Osteoblast (primary cell): ENCODE measurements around the gene LIPK. TPM values are rescaled to one million over a fixed set of nuclear protein-coding genes. Genes with fewer than 3 reads are reported as not detected.

ENCODE experiments used
- DNase-seq: peaks from one replicate; pipeline ENCODE4 v3.0.0; 2011; ENCODE audit warnings: low spot score, mixed read lengths; ENCODE audit not compliant: insufficient read length; ENCODE audit errors: missing footprints
- H2AFZ ChIP-seq: 2 replicates; pipeline ENCODE4 v1.6.0; 2011; ENCODE audit warnings: mild to moderate bottlenecking, low read length
- H3K27ac ChIP-seq: 2 replicates; pipeline ENCODE4 v1.5.1; 2011; ENCODE audit warnings: mild to moderate bottlenecking, low read depth, low read length, moderate library complexity
- H3K27me3 ChIP-seq: 2 replicates; pipeline ENCODE4 v1.6.0; 2012; ENCODE audit warnings: mild to moderate bottlenecking, control low read depth, inconsistent platforms, low read length, moderate library complexity; ENCODE audit not compliant: insufficient read depth
- H3K36me3 ChIP-seq: 2 replicates; pipeline ENCODE4 v1.5.1; 2011; ENCODE audit warnings: mild to moderate bottlenecking, low read length, control low read depth, moderate library complexity; ENCODE audit not compliant: insufficient read depth
- H3K4me1 ChIP-seq: 2 replicates; pipeline ENCODE4 v1.5.1; 2011; ENCODE audit warnings: mild to moderate bottlenecking, low read length, control low read depth, moderate library complexity; ENCODE audit not compliant: insufficient read depth
- H3K4me2 ChIP-seq: 2 replicates; pipeline ENCODE4 v1.6.0; 2011; ENCODE audit warnings: mild to moderate bottlenecking, low read length; ENCODE audit not compliant: insufficient read depth
- H3K4me3 ChIP-seq: fragments of 200-600 bp; sonication (generic); 3 replicates; pipeline ENCODE4 v1.5.1; 2012; ENCODE audit warnings: mild to moderate bottlenecking, low read length, inconsistent platforms; ENCODE audit not compliant: insufficient read depth
- H3K79me2 ChIP-seq: 2 replicates; pipeline ENCODE4 v1.6.0; 2012; ENCODE audit warnings: mild to moderate bottlenecking, low read length, control low read depth, inconsistent platforms; ENCODE audit not compliant: insufficient read depth
- H3K9me3 ChIP-seq: 2 replicates; pipeline ENCODE4 v1.5.1; 2011; ENCODE audit warnings: low read depth, low read length, control low read depth
- H4K20me1 ChIP-seq: 2 replicates; pipeline ENCODE4 v1.6.0; 2012; ENCODE audit warnings: mild to moderate bottlenecking, low read length, control low read depth; ENCODE audit not compliant: insufficient read depth
- CTCF ChIP-seq: IDR thresholded peaks from 2 replicates; pipeline ENCODE4 v1.5.1; 2011; ENCODE audit warnings: mild to moderate bottlenecking, low read depth, low read length, moderate library complexity; ENCODE audit errors: extremely low read depth
- total RNA-seq: library from RNA; depleted of rRNA; stranded (reverse); fragments of >200 nt; gene quantifications from 2 replicates; pipeline ENCODE4 v1.2.3, GENCODE V29; 2012

LIPK gene
- total RNA-seq, 1 donor: not detected

- peaks cover 4% of the 10 kb centered on the region for H3K4me1 ChIP-seq
- TF ChIP-seq CTCF: no peak
- no peak for DNase-seq
- H3K36me3 ChIP-seq: no peaks in the 10 kb centered on the region
- no peak overlapping the region for H2AFZ ChIP-seq
- H3K27me3 ChIP-seq: no peaks in the 10 kb centered on the region
- no peak overlapping the region for H3K27ac ChIP-seq
- H3K9me3 ChIP-seq: no peaks in the 10 kb centered on the region
- no peak overlapping the region for H3K4me3 ChIP-seq
- H3K79me2 ChIP-seq: no peaks in the 10 kb centered on the region
- H4K20me1 ChIP-seq: no peaks in the 10 kb centered on the region
- H3K4me2 ChIP-seq: no peak overlapping the region
Observed at GRCh38 chr10:88763441-88763840, 57.4 kb downstream of the LIPK start.

GRCh38 chr10:88764110-88764509 lies 58.1 kb downstream of the LIPK start:
- no peaks in the 10 kb centered on the region for H3K27me3 ChIP-seq
- peaks cover 4% of the 10 kb centered on the region for H3K4me1 ChIP-seq
- no peak overlapping the region for H2AFZ ChIP-seq
- DNase-seq: no peak
- TF ChIP-seq CTCF: no peak
- no peaks in the 10 kb centered on the region for H3K79me2 ChIP-seq
- H3K27ac ChIP-seq: no peak overlapping the region
- H3K36me3 ChIP-seq: no peaks in the 10 kb centered on the region
- H3K9me3 ChIP-seq: no peaks in the 10 kb centered on the region
- no peaks in the 10 kb centered on the region for H4K20me1 ChIP-seq
- H3K4me2 ChIP-seq: no peak overlapping the region
- H3K4me3 ChIP-seq: no peak overlapping the region

GRCh38 chr10:88765816-88766215 lies 59.8 kb downstream of the LIPK start:
- Histone ChIP-seq H3K4me2 (no peak overlapping the region), H3K4me1 (peaks cover 4% of the 10 kb centered on the region), H3K79me2 (no peaks in the 10 kb centered on the region), H3K4me3 (no peak overlapping the region), H2AFZ (no peak overlapping the region), H3K9me3 (no peaks in the 10 kb centered on the region), H4K20me1 (no peaks in the 10 kb centered on the region), H3K27me3 (no peaks in the 10 kb centered on the region), H3K36me3 (no peaks in the 10 kb centered on the region), H3K27ac (no peak overlapping the region)
- no peak for DNase-seq
- TF ChIP-seq CTCF: no peak

- H3K4me3 ChIP-seq: no peak overlapping the region
- H3K36me3 ChIP-seq: no peaks in the 10 kb centered on the region
- no peaks in the 10 kb centered on the region for H4K20me1 ChIP-seq
- no peaks in the 10 kb centered on the region for H3K27me3 ChIP-seq
- H3K9me3 ChIP-seq: no peaks in the 10 kb centered on the region
- TF ChIP-seq CTCF: no peak
- no peak overlapping the region for H3K27ac ChIP-seq
- DNase-seq: no peak
- no peak overlapping the region for H2AFZ ChIP-seq
- no peaks in the 10 kb centered on the region for H3K79me2 ChIP-seq
- H3K4me1 ChIP-seq: peaks cover 4% of the 10 kb centered on the region
- no peak overlapping the region for H3K4me2 ChIP-seq
Observed at GRCh38 chr10:88769384-88769783, 63.3 kb downstream of the LIPK start.
